ENCODE measurements around the gene ZNF444. TPM values are rescaled to one million over a fixed set of nuclear protein-coding genes. Genes with fewer than 3 reads are reported as not detected.

ZNF444 gene
- total and polyA plus RNA-seq, 2 donors (not counting 3 experiments of a cell fraction or from before 2014, with no cell fraction given): 37.2 to 41.7 TPM

- no peak for DNase-seq (ENCODE audit: low read depth, low spot score)
- ChIA-PET POLR2A (interaction anchor here (0.6 kb wide), 1 partner anchor 60 kb away, joined by 3 read pairs; no protein-coding TSS in a partner anchor), CTCF (interaction anchor here (0.6 to 1.2 kb wide), 4 partner anchors 13 to 82 kb away, joined by 3 to 4 read pairs (median 3); no protein-coding TSS in a partner anchor)
- no peak overlapping the region for H3K4me2 ChIP-seq (ENCODE audit: insufficient read depth, low read length)
- no peaks in the 10 kb centered on the region for H3K9me1 ChIP-seq (replicated peaks; ENCODE audit: control insufficient read depth, extremely low read depth, insufficient read depth, low read length)
- BruUV-seq (replicated peaks): no TSS peak
- H3K4me3 ChIP-seq (replicated peaks in 1 of 3; ENCODE audit: insufficient read depth in 1 of 3, low read depth in 1 of 3, low read length in 3 of 3): no peak overlapping the region
- no peaks in the 10 kb centered on the region for H3K36me3 ChIP-seq (ENCODE audit: control insufficient read depth in 2 of 2, extremely low read depth in 1 of 2, insufficient read depth in 2 of 2, low read length in 2 of 2)
- peaks cover 26% of the 10 kb centered on the region for H3K4me1 ChIP-seq (ENCODE audit: control insufficient read depth, extremely low read depth, insufficient read depth, low read length)
- dilution Hi-C loops (cut with MboI; ENCODE audit: extremely low pct_ligation_motif_present, low sequenced_read_pairs) (no loop called here), intact Hi-C loops (cut with micrococcal nuclease) (no loop called here)
- H2AFZ ChIP-seq (ENCODE audit: low read depth, low read length): no peak overlapping the region
- H4K20me1 ChIP-seq (replicated peaks; ENCODE audit: control insufficient read depth, extremely low read depth, insufficient read depth, low read length): no peaks in the 10 kb centered on the region
- H3K9me3 ChIP-seq (replicated peaks; ENCODE audit: control insufficient read depth, insufficient read depth, low read length): no peaks in the 10 kb centered on the region
- no peak overlapping the region for H3K9ac ChIP-seq (replicated peaks; ENCODE audit: extremely low read depth, insufficient read depth, low read length)
- H3K79me2 ChIP-seq (ENCODE audit: control insufficient read depth, insufficient read depth, low read length): peaks cover 87% of the 10 kb centered on the region
- TF ChIP-seq CTCF (IDR thresholded peaks at IDR 0.05; ENCODE audit: extremely low read depth in 1 of 2, insufficient read depth in 1 of 2, low read depth in 1 of 2, low read length in 2 of 2) (no peak), MYC (IDR thresholded peaks at IDR 0.05; ENCODE audit: low read depth, low read length) (no peak), POLR2A (IDR thresholded peaks at IDR 0.05; ENCODE audit: low read depth, low read length) (no peak)
- no peak overlapping the region for H3K27ac ChIP-seq (ENCODE audit: insufficient read depth, low read depth, low read length)
- H3K27me3 ChIP-seq (ENCODE audit: control insufficient read depth in 2 of 2, insufficient read depth in 2 of 2, low read length in 2 of 2): no peaks in the 10 kb centered on the region
- no peak for FAIRE-seq
Measured at GRCh38 chr19:56107626-56108351, 33.3 kb upstream of the ZNF444 start.

- Histone ChIP-seq H3K27me3 (ENCODE audit: control insufficient read depth in 2 of 2, insufficient read depth in 2 of 2, low read length in 2 of 2) (no peaks in the 10 kb centered on the region), H3K36me3 (ENCODE audit: control insufficient read depth in 2 of 2, extremely low read depth in 1 of 2, insufficient read depth in 2 of 2, low read length in 2 of 2) (no peaks in the 10 kb centered on the region), H3K4me2 (ENCODE audit: insufficient read depth, low read length) (no peak overlapping the region), H3K4me1 (ENCODE audit: control insufficient read depth, extremely low read depth, insufficient read depth, low read length) (peaks cover 28% of the 10 kb centered on the region), H2AFZ (ENCODE audit: low read depth, low read length) (no peak overlapping the region), H3K4me3 (replicated peaks in 1 of 3; ENCODE audit: insufficient read depth in 1 of 3, low read depth in 1 of 3, low read length in 3 of 3) (no peak overlapping the region), H3K79me2 (ENCODE audit: control insufficient read depth, insufficient read depth, low read length) (peaks cover 89% of the 10 kb centered on the region), H4K20me1 (replicated peaks; ENCODE audit: control insufficient read depth, extremely low read depth, insufficient read depth, low read length) (no peaks in the 10 kb centered on the region), H3K27ac (ENCODE audit: insufficient read depth, low read depth, low read length) (no peak overlapping the region), H3K9me3 (replicated peaks; ENCODE audit: control insufficient read depth, insufficient read depth, low read length) (no peaks in the 10 kb centered on the region), H3K9me1 (replicated peaks; ENCODE audit: control insufficient read depth, extremely low read depth, insufficient read depth, low read length) (no peaks in the 10 kb centered on the region), H3K9ac (replicated peaks; ENCODE audit: extremely low read depth, insufficient read depth, low read length) (no peak overlapping the region)
- POLR2A ChIA-PET: interaction anchor here (0.6 kb wide), 2 partner anchors 59 to 898 kb away, joined by 3 to 5 read pairs; no protein-coding TSS in a partner anchor
- intact Hi-C loops (cut with micrococcal nuclease) (no loop called here), dilution Hi-C loops (cut with MboI; ENCODE audit: extremely low pct_ligation_motif_present, low sequenced_read_pairs) (no loop called here)
- no peak for DNase-seq (ENCODE audit: low read depth, low spot score)
- no peak for FAIRE-seq
- TF ChIP-seq POLR2A (IDR thresholded peaks at IDR 0.05; ENCODE audit: low read depth, low read length): no peak
- TF ChIP-seq EZH2 (IDR thresholded peaks at IDR 0.05; ENCODE audit: borderline replicate concordance, low read depth, low read length, severe bottlenecking): no peak
- TF ChIP-seq CTCF (IDR thresholded peaks at IDR 0.05; ENCODE audit: extremely low read depth in 1 of 2, insufficient read depth in 1 of 2, low read depth in 1 of 2, low read length in 2 of 2): no peak
- no peak for TF ChIP-seq MAX (IDR thresholded peaks at IDR 0.05; ENCODE audit: insufficient read depth, insufficient read length)
- no peak for TF ChIP-seq JUN (IDR thresholded peaks at IDR 0.05; ENCODE audit: borderline replicate concordance, insufficient read depth, insufficient read length, low read depth)
- no peak for TF ChIP-seq MYC (IDR thresholded peaks at IDR 0.05; ENCODE audit: low read depth, low read length)
- TF ChIP-seq FOS (IDR thresholded peaks at IDR 0.05; ENCODE audit: borderline replicate concordance, insufficient read depth, low read length): no peak
- TF ChIP-seq GATA2 (IDR thresholded peaks at IDR 0.05; ENCODE audit: insufficient read depth, insufficient read length, low read depth, low read length): no peak
- no peak for TF ChIP-seq POLR2AphosphoS5 (IDR thresholded peaks at IDR 0.05; ENCODE audit: insufficient read depth, low read depth, low read length)
- BruUV-seq (replicated peaks): no TSS peak
- CTCF ChIA-PET: interaction anchor here (0.6 to 1.2 kb wide), 3 partner anchors 12 to 81 kb away, joined by 3 to 4 read pairs (median 3); no protein-coding TSS in a partner anchor
Measured at GRCh38 chr19:56108447-56109195, 32.5 kb upstream of the ZNF444 start.

Measured in endothelial cell of umbilical vein (primary cell).